KMS-11 (cell line): ENCODE measurements around the gene SLC27A4.

Source experiments
- H2AFZ ChIP-seq: fragments of 200-600 bp; sonication (generic); 2 replicates; pipeline ENCODE4 v1.6.1; 2016; ENCODE audit warnings: antibody characterized with exemption, mixed run types, low read depth
- H3K27ac ChIP-seq: fragments of 200-600 bp; sonication (generic); 2 replicates; pipeline ENCODE4 v1.6.1; 2016; ENCODE audit warnings: mild to moderate bottlenecking, mixed run types
- H3K27me3 ChIP-seq: fragments of 200-600 bp; sonication (generic); 2 replicates; pipeline ENCODE4 v1.6.1; 2017; ENCODE audit warnings: mild to moderate bottlenecking, low read depth, mixed run types, moderate library complexity; ENCODE audit not compliant: insufficient read depth
- H3K36me3 ChIP-seq: fragments of 200-600 bp; sonication (generic); 2 replicates; pipeline ENCODE4 v1.6.1; 2017; ENCODE audit warnings: mild to moderate bottlenecking, mixed run types; ENCODE audit not compliant: insufficient read depth
- H3K4me1 ChIP-seq: fragments of 200-600 bp; sonication (generic); 2 replicates; pipeline ENCODE4 v1.6.1; 2016; ENCODE audit warnings: mild to moderate bottlenecking, low read depth, mixed run types; ENCODE audit not compliant: poor library complexity, severe bottlenecking
- H3K4me2 ChIP-seq: fragments of 200-600 bp; sonication (generic); 2 replicates; pipeline ENCODE4 v1.7.0; 2016; ENCODE audit warnings: mild to moderate bottlenecking, mixed run types
- H3K4me3 ChIP-seq: fragments of 200-600 bp; sonication (generic); IDR thresholded peaks from 2 replicates; pipeline ENCODE4 v1.6.1; 2017; ENCODE audit warnings: low read depth, low read length, mixed read lengths; ENCODE audit not compliant: insufficient read depth
- H3K79me2 ChIP-seq: fragments of 200-600 bp; sonication (generic); 2 replicates; pipeline ENCODE4 v1.6.1; 2016; ENCODE audit warnings: low read depth, mixed run types; ENCODE audit not compliant: insufficient read depth
- H3K9ac ChIP-seq: fragments of 200-600 bp; sonication (generic); 2 replicates; pipeline ENCODE4 v1.6.1; 2016; ENCODE audit warnings: mild to moderate bottlenecking, mixed run types
- H4K20me1 ChIP-seq: fragments of 200-600 bp; sonication (generic); 2 replicates; pipeline ENCODE4 v1.6.1; 2016; ENCODE audit warnings: mild to moderate bottlenecking, mixed run types; ENCODE audit not compliant: insufficient read depth
- CTCF ChIP-seq: fragments of 200-600 bp; sonication (generic); conservative IDR thresholded peaks from 2 replicates; pipeline ENCODE4 v1.6.1; 2017; ENCODE audit warnings: low read depth, mild to moderate bottlenecking, antibody characterized with exemption, low read length, moderate library complexity, mixed read lengths

The SLC27A4 gene

GRCh38 chr9:128388150-128388549 lies 47.8 kb downstream of the SLC27A4 start:
- no peak overlapping the region for H2AFZ ChIP-seq
- H3K4me2 ChIP-seq, result no peak overlapping the region
- H4K20me1 ChIP-seq, result no peaks in the 10 kb centered on the region
- H3K9ac ChIP-seq, result no peak overlapping the region
- no peak for TF ChIP-seq CTCF
- H3K27ac ChIP-seq, result no peak overlapping the region
- no peak overlapping the region for H3K4me3 ChIP-seq
- H3K79me2 ChIP-seq, result no peaks in the 10 kb centered on the region
- H3K4me1 ChIP-seq, result peaks cover 2% of the 10 kb centered on the region
- no peaks in the 10 kb centered on the region for H3K36me3 ChIP-seq
- H3K27me3 ChIP-seq, result no peaks in the 10 kb centered on the region

GRCh38 chr9:128389395-128390149 lies 49.2 kb downstream of the SLC27A4 start:
- Histone ChIP-seq H3K4me1 (no peaks in the 10 kb centered on the region), H3K27me3 (no peaks in the 10 kb centered on the region), H3K27ac (no peak overlapping the region), H3K9ac (no peak overlapping the region), H3K79me2 (no peaks in the 10 kb centered on the region), H3K36me3 (no peaks in the 10 kb centered on the region), H2AFZ (no peak overlapping the region), H3K4me2 (no peak overlapping the region), H3K4me3 (no peak overlapping the region), H4K20me1 (no peaks in the 10 kb centered on the region)
- no peak for TF ChIP-seq CTCF

- H2AFZ ChIP-seq, result no peak overlapping the region
- H3K4me3 ChIP-seq, result no peak overlapping the region
- no peak overlapping the region for H3K27ac ChIP-seq
- H3K79me2 ChIP-seq, result no peaks in the 10 kb centered on the region
- no peak overlapping the region for H3K4me2 ChIP-seq
- H3K27me3 ChIP-seq, result no peaks in the 10 kb centered on the region
- H3K9ac ChIP-seq, result no peak overlapping the region
- no peaks in the 10 kb centered on the region for H4K20me1 ChIP-seq
- H3K4me1 ChIP-seq, result no peaks in the 10 kb centered on the region
- no peak for TF ChIP-seq CTCF
- H3K36me3 ChIP-seq, result no peaks in the 10 kb centered on the region
These were observed 50.0 kb downstream of the SLC27A4 start for GRCh38 chr9:128390150-128390812.

- H3K9ac ChIP-seq, result no peak overlapping the region
- H3K27ac ChIP-seq, result no peak overlapping the region
- H3K4me1 ChIP-seq, result no peaks in the 10 kb centered on the region
- H2AFZ ChIP-seq, result no peak overlapping the region
- no peaks in the 10 kb centered on the region for H3K27me3 ChIP-seq
- no peaks in the 10 kb centered on the region for H3K36me3 ChIP-seq
- no peaks in the 10 kb centered on the region for H4K20me1 ChIP-seq
- H3K4me3 ChIP-seq, result no peak overlapping the region
- H3K79me2 ChIP-seq, result no peaks in the 10 kb centered on the region
- no peak for TF ChIP-seq CTCF
- H3K4me2 ChIP-seq, result no peak overlapping the region
These were observed 50.7 kb downstream of the SLC27A4 start for GRCh38 chr9:128390813-128391711.
